ENCODE data around the gene SBK3. TPM values are rescaled to one million over a fixed set of nuclear protein-coding genes. Genes with fewer than 3 reads are reported as not detected.
"Not testable (repeated sequence)": the region's sequence is repeated elsewhere in the genome, so short reads cannot be mapped to it uniquely, and the experiment has no call there.

The SBK3 gene
- total RNA-seq, 2 donors from 2014 or later, result not detected

DNA sequence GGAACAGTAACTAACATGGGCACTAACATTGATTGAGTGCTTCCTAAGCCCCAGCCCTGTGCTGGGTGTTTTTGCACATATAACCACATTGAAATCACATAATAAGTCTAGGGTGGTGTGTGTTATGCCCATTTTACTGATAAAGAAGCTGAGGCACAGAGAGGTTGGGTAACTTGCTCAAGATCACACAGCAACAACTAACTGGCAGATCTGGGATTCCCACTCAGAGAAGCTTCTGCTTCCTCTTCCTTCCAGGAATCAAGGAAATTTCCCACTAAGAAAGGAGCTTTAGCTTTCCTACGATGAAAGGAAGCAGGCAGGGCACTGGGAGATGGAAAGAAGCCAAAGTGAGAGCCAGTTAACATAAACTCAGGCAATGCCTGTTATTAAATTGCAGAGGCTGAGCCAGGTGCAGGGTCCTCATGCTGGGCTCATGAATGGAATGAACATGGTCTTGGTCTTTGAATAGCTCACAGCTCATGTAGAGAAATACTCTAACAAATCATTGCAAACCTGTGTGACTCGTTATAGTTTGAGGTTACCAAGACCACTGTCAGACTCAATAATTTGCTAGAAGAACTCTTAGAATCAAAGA lies 47.0 kb downstream of the SBK3 start:
- peak overlapping the region; percentile 70 for H3K27ac Mint-ChIP-seq
- no peaks in the 10 kb centered on the region for H3K9me3 Mint-ChIP-seq
- H3K27me3 Mint-ChIP-seq, result no peaks in the 10 kb centered on the region
- no peaks in the 10 kb centered on the region for H3K36me3 Mint-ChIP-seq (ENCODE audit: low read depth)
- H3K4me3 Mint-ChIP-seq, result no peak overlapping the region
- H3K4me1 Mint-ChIP-seq, result peaks cover 11% of the 10 kb centered on the region
- ATAC-seq (replicated peaks), result no peak

DNA sequence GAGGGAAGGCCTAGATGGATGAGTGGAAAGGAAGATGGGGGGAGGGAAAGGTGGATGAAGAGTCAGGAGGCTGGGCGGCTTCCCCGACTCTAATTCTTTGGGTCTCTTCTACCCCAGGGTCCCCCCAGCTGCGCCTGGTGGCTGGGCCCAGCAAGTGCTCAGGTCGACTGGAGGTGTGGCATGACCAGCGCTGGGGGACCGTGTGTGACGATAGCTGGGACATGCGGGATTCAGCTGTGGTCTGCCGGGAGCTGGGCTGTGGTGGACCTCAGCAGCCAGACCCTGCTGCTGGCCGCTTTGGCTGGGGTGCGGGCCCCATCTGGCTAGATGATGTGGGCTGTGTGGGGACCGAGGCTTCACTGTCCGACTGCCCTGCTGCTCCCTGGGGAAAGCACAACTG lies 47.6 kb downstream of the SBK3 start:
- Mint-ChIP-seq H3K27ac (no peak overlapping the region), H3K36me3 (ENCODE audit: low read depth) (no peaks in the 10 kb centered on the region), H3K4me1 (peaks cover 7% of the 10 kb centered on the region), H3K27me3 (no peaks in the 10 kb centered on the region), H3K4me3 (no peak overlapping the region), H3K9me3 (no peaks in the 10 kb centered on the region)
- no peak for ATAC-seq (replicated peaks)

DNA sequence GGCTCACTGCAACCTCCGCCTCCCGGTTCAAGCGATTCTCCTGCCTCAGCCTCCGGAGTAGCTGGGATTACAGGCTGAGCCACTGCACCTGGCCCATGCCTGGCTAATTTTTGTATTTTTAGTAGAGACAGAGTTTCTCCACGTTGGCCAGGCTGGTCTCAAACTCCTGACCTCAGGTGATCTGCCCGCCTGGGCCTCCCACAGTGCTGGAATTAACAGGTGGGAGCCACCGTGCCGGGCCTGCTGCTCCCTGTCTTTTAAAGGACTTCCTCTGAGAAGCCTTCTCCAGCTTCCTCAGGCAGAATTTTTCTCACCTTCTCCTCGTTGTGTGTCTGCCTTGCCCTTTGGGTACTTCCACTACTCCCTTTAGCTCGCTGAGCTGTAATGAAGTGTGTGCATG lies 48.5 kb downstream of the SBK3 start:
- not testable (repeated sequence) for H3K27ac Mint-ChIP-seq; H3K36me3 Mint-ChIP-seq (ENCODE audit: low read depth); H3K4me3 Mint-ChIP-seq; H3K27me3 Mint-ChIP-seq; ATAC-seq (replicated peaks); H3K4me1 Mint-ChIP-seq; H3K9me3 Mint-ChIP-seq

DNA sequence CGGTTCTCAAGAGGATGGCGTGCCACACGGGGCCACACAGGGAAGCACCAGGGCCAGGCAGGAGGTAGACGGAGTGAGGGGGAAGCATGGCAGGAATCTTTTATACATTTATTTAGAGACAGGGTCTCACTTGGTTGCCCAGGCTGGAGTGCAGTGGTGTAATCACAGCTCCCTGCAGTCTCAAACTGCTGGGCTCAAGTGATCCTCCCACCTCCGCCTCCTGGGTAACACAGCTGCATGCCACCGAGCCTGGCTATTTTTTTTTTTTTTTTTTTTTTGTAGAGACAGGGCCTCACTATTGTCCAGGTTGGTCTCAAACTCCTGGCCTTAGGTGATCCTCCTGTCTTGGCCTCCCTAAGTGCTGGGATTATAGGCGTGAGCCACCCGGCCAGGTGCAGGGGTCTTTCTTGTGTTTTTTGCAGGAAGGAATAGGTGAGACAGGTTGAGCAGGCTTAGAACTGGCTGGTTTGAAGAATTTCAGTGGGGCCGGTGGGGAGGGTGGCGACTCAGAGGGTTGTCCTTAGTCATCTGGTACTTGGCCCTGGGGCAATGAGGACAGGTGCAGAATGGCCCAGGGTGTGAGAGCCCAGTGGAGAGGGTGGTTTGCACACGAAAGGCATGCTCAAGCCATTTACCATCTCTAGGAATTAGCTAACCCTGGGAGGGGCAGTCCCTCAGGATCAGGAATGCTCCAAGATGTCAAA lies 49.5 kb downstream of the SBK3 start:
- H3K27me3 Mint-ChIP-seq, result peaks cover 4% of the 10 kb centered on the region
- H3K9me3 Mint-ChIP-seq, result no peaks in the 10 kb centered on the region
- no peaks in the 10 kb centered on the region for H3K4me1 Mint-ChIP-seq
- no peak overlapping the region for H3K4me3 Mint-ChIP-seq
- H3K27ac Mint-ChIP-seq, result no peak overlapping the region
- no peaks in the 10 kb centered on the region for H3K36me3 Mint-ChIP-seq (ENCODE audit: low read depth)
- no peak for ATAC-seq (replicated peaks)

DNA sequence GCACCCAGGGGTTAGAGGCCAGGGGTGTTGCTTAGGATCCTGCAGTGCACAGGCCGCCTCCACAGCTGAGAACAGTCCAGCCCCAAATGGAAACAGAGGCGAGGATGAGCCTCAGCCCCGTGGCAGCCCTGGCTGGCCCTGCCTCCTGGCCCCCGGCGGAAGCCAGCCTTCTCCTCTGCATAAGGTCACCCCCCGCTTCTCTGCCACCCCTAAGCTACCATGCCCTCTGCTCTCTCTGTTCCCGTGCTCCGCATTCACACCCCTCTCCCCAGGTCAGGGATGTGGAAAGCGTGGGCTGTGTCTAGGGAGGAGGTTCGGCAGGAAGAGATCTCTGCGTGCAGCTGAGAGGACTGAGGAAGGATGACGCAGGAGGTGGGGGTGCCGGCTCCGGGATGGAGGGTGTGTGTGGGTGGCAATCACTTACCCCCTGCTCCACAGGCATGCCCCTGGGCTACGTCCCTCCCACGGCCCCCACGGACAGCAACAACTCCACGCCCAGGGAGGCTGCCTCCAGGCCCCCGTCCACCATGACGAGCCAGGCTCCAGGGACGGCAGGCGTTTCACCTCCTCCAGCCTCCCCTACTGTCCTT lies 51.1 kb downstream of the SBK3 start:
- peak overlapping the region; percentile 5 for H3K4me3 Mint-ChIP-seq
- ATAC-seq (replicated peaks), result peak; percentile 39
- no peaks in the 10 kb centered on the region for H3K4me1 Mint-ChIP-seq
- H3K27me3 Mint-ChIP-seq, result peaks cover 4% of the 10 kb centered on the region
- no peak overlapping the region for H3K27ac Mint-ChIP-seq
- H3K9me3 Mint-ChIP-seq, result no peaks in the 10 kb centered on the region
- no peaks in the 10 kb centered on the region for H3K36me3 Mint-ChIP-seq (ENCODE audit: low read depth)

DNA sequence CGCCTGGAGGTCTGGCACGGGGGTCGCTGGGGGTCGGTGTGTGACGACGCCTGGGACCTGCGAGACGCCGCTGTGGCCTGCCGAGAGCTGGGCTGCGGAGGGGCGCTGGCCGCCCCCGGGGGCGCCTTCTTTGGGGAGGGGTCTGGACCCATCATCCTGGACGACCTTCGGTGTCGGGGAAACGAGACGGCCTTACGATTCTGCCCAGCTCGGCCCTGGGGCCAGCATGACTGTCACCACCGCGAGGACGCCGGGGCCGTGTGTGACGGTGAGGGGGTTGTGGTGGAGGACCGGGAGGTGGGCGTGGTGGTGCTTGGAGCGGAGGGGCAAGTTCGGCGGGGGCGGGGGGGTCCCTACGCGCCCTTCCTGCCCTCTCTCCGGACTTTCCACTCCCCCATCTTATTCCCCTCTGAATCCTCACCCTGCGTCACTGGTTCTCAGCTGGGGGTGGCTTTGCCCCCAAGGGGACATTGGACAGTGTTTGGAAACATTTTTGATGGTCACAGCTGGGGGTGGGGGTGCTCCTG lies 51.6 kb downstream of the SBK3 start:
- H3K27ac Mint-ChIP-seq, result no peak overlapping the region
- H3K9me3 Mint-ChIP-seq, result no peaks in the 10 kb centered on the region
- ATAC-seq (replicated peaks), result no peak
- peaks cover 4% of the 10 kb centered on the region for H3K27me3 Mint-ChIP-seq
- H3K4me3 Mint-ChIP-seq, result no peak overlapping the region
- no peaks in the 10 kb centered on the region for H3K4me1 Mint-ChIP-seq
- no peaks in the 10 kb centered on the region for H3K36me3 Mint-ChIP-seq (ENCODE audit: low read depth)

DNA sequence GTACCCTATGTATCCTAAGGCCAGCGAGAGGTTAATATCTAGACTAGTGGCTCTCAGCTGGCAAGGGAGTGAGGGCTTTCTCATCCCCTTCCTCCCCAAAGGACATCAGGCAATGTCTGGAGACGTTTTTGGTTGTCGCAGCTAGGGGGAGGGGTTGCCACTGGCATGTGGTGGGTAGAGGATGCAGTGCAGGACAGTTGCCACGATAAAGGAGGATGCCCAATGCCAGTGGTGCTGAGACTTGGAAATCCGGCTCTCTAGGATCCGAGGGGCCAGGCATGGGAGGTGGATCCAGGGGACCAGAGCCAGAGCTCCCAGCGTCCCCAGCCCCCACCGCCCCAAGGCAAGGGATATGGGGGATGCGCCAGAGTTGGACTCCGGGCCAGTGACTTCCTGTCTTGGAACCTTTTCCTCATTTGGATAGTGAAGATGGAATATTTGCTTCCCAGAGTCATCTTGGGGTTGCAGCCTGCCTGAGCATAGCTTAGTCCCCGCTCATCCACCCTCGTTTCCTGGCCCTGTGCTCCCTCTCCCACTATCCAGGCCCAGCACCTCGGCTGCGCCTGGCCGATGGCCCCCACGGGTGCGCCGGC lies 52.2 kb downstream of the SBK3 start:
- H3K27me3 Mint-ChIP-seq, result peaks cover 4% of the 10 kb centered on the region
- no peaks in the 10 kb centered on the region for H3K4me1 Mint-ChIP-seq
- ATAC-seq (replicated peaks), result no peak
- H3K4me3 Mint-ChIP-seq, result no peak overlapping the region
- H3K9me3 Mint-ChIP-seq, result no peaks in the 10 kb centered on the region
- H3K36me3 Mint-ChIP-seq (ENCODE audit: low read depth), result no peaks in the 10 kb centered on the region
- H3K27ac Mint-ChIP-seq, result no peak overlapping the region

DNA sequence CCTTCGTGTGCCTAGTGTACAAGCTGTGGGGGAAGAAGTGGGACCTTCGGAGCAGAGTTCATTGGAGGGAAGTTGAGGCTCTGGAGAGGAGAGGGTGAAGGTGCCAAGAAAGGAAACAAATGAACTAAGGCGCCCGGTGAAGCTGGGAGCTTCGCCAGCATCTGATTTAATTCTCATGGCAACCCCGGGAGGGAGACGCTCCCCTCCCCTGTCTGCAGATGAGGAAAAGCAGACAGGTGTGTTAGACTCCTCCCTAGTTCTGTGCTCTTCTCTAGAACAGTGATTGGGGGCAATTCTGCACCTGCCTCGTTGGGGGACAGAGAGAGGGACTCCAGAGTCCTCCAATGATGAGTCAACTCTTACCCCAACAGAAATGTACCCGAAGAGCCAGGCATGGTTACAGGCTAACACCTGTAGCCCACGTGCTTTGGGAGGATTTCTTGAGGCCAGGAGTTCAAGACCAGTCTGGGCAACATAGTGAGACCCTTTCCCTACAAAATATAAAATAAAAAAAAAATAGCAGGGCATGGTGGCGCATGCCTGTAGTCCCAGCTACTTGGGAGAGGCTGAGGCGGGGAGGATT lies 52.9 kb downstream of the SBK3 start:
- Mint-ChIP-seq H3K4me1 (no peaks in the 10 kb centered on the region), H3K9me3 (no peaks in the 10 kb centered on the region), H3K36me3 (ENCODE audit: low read depth) (no peaks in the 10 kb centered on the region), H3K4me3 (no peak overlapping the region), H3K27me3 (peaks cover 4% of the 10 kb centered on the region), H3K27ac (no peak overlapping the region)
- ATAC-seq (replicated peaks), result no peak

DNA sequence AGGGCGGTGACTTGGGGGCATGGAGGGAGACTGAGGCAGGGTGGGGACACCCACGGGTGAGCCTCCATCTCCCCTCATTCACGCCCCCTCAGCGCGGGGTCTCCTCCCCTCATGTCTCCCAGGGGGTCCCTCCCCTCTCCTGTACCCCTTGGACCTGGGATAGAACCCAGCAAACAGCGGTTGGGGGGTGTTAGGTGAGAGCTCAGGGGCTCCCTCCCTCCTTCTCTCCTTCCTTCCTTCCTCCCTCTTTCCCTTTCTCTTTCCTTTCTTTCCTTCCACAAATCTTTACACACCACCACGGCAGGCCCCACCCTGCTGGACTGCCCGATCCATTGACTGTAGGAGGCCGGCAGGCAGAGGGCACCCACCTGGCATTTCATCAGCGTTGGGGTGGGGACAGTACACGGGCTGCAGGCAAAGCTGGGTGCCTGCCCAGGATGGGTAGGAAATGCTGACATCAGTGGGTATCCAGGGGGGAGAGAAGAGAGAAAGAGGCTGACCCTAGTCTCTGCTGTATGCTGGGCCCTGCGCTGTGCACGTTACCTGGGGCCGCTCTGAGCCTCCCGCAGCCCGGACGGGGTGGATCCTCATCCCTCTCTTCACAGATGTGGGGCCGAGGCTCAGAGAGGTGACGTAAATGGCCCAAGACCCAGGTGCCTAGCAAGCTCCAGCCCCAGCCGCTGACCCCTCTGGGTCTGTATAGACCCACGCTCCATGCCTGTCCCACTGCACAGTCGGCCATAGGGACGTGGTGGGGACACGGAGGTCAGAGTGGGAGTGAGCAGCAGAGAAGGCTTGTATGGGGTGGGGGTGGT lies 53.6 kb downstream of the SBK3 start:
- no peak for ATAC-seq (replicated peaks)
- H3K4me1 Mint-ChIP-seq, result no peaks in the 10 kb centered on the region
- peaks cover 4% of the 10 kb centered on the region for H3K27me3 Mint-ChIP-seq
- H3K4me3 Mint-ChIP-seq, result no peak overlapping the region
- no peaks in the 10 kb centered on the region for H3K9me3 Mint-ChIP-seq
- H3K27ac Mint-ChIP-seq, result no peak overlapping the region
- no peaks in the 10 kb centered on the region for H3K36me3 Mint-ChIP-seq (ENCODE audit: low read depth)

Other genes with a start within 250 kb of the SBK3 start
- gene TMEM150B, start 220.2 kb downstream of the SBK3 start, total RNA-seq, result under 1 TPM; 0.39 to 0.56 TPM
- gene KMT5C, start 205.7 kb downstream of the SBK3 start, total RNA-seq, result 10 to 100 TPM; 15.6 to 25.3 TPM
- under 1 TPM; 0.15 to 0.50 TPM for gene COX6B2, start 190.8 kb downstream of the SBK3 start, total RNA-seq
- gene GARIN5B, start 182.3 kb downstream of the SBK3 start, total RNA-seq, result not detected
- under 1 TPM; 0.15 to 0.95 TPM for gene IL11, start 175.1 kb downstream of the SBK3 start, total RNA-seq
- gene TMEM190, start 168.7 kb downstream of the SBK3 start, total RNA-seq, result not detected
- gene TMEM238, start 161.3 kb downstream of the SBK3 start, total RNA-seq, result 10 to 100 TPM in 1 of 2 donors, 1 to 10 TPM in 1; 7.2 to 11.5 TPM
- gene RPL28, start 159.6 kb downstream of the SBK3 start, total RNA-seq, result 1,000 to 10,000 TPM; 2,155 to 2,438 TPM
- gene UBE2S, start 137.8 kb downstream of the SBK3 start, total RNA-seq, result 100 to 1,000 TPM; 183 to 343 TPM
- gene SHISA7, start 102.2 kb downstream of the SBK3 start, total RNA-seq, result under 1 TPM in 1 of 2 donors, not detected in 1; 0.11 TPM
- gene ISOC2, start 83.9 kb downstream of the SBK3 start, total RNA-seq, result 10 to 100 TPM; 21.2 to 39.5 TPM
- not detected for gene C19orf85, start 80.8 kb downstream of the SBK3 start, total RNA-seq
- 10 to 100 TPM; 11.1 to 11.3 TPM for gene ZNF628, start 68.9 kb downstream of the SBK3 start, total RNA-seq
- gene NAT14, start 60.4 kb downstream of the SBK3 start, total RNA-seq, result 10 to 100 TPM in 1 of 2 donors, 1 to 10 TPM in 1; 7.1 to 12.3 TPM
- under 1 TPM; 0.41 to 0.69 TPM for gene SSC5D, start 57.1 kb downstream of the SBK3 start, total RNA-seq
- gene SBK2, start 8.4 kb downstream of the SBK3 start, total RNA-seq, result not detected
- gene ZNF579, start 35.3 kb upstream of the SBK3 start, total RNA-seq, result 1 to 10 TPM; 4.7 to 6.5 TPM
- gene FIZ1, start 54.0 kb upstream of the SBK3 start, total RNA-seq, result 10 to 100 TPM in 1 of 2 donors, 1 to 10 TPM in 1; 8.7 to 12.9 TPM
- 10 to 100 TPM; 20.1 to 25.3 TPM for gene ZNF524, start 54.7 kb upstream of the SBK3 start, total RNA-seq
- 10 to 100 TPM; 11.9 to 13.2 TPM for gene ZNF865, start 60.1 kb upstream of the SBK3 start, total RNA-seq
- 1 to 10 TPM; 4.6 to 5.3 TPM for gene ZNF784, start 79.0 kb upstream of the SBK3 start, total RNA-seq
- gene ZNF580, start 95.5 kb upstream of the SBK3 start, total RNA-seq, result 10 to 100 TPM; 21.9 to 22.2 TPM
- 10 to 100 TPM; 26.4 to 35.6 TPM for gene ZNF581, start 98.1 kb upstream of the SBK3 start, total RNA-seq
- gene CCDC106, start 102.7 kb upstream of the SBK3 start, total RNA-seq, result 1 to 10 TPM; 2.4 to 2.6 TPM
- gene U2AF2, start 109.5 kb upstream of the SBK3 start, total RNA-seq, result 100 to 1,000 TPM; 254 to 333 TPM
- 10 to 100 TPM; 29.2 to 45.1 TPM for gene EPN1, start 129.7 kb upstream of the SBK3 start, total RNA-seq
- gene NLRP9, start 192.9 kb upstream of the SBK3 start, total RNA-seq, result not detected
- gene RFPL4A, start 213.6 kb upstream of the SBK3 start, total RNA-seq, result not detected
- not detected for gene RFPL4AL1, start 223.6 kb upstream of the SBK3 start, total RNA-seq